K562 (cell line): ENCODE measurements around the gene MATN4.
A peak's percentile ranks its signal among the peaks of the same experiment; 100 is the strongest.

Experiments
- CREB1 ChIP-seq, 2 experiments: sonication (generic) in 1 of 2; formaldehyde crosslinking in 1 of 2; IDR thresholded peaks; 2 replicates each; pipeline versions ENCODE4 v1.6.1 to v1.8.0; 2012 to 2022; ENCODE audit warnings: inconsistent platforms in 1 of 2, mild to moderate bottlenecking in 1 of 2, missing genetic modification reagents in 1 of 2, moderate library complexity in 1 of 2
- DDX20 ChIP-seq: fragments of 450-650 bp; IDR thresholded peaks from 2 replicates; pipeline ENCODE4 v1.6.1; 2016; ENCODE audit warnings: missing genetic modification characterization, low read depth, mild to moderate bottlenecking, missing compliant biosample characterization, moderate library complexity
- ILK ChIP-seq: fragments of 450-650 bp; IDR thresholded peaks from 2 replicates; pipeline ENCODE4 v1.6.1; 2016; ENCODE audit warnings: missing genetic modification characterization, low read depth, mild to moderate bottlenecking, missing compliant biosample characterization, moderate library complexity, borderline replicate concordance
- JUNB ChIP-seq: fragments of 450-650 bp; formaldehyde crosslinking; conservative IDR thresholded peaks from 2 replicates; pipeline ENCODE4 v1.4.0; 2020; ENCODE audit warnings: mild to moderate bottlenecking
- RAD21 ChIP-seq, 2 experiments: fragments of 250-450 bp in 1 of 2; fragments of 450-650 bp in 1 of 2; sonication (Bioruptor Pico) in 1 of 2; formaldehyde crosslinking in 1 of 2; IDR thresholded peaks in 1 of 2; conservative IDR thresholded peaks in 1 of 2; 2 replicates each; pipeline versions ENCODE4 v1.4.0 to v1.8.0; 2020 to 2022; ENCODE audit warnings: mild to moderate bottlenecking in 2 of 2, moderate library complexity in 1 of 2
- TEAD4 ChIP-seq, 2 experiments: sonication (generic) in 1 of 2; formaldehyde crosslinking in 1 of 2; IDR thresholded peaks; 2 replicates each; pipeline versions ENCODE4 v1.6.1 to v1.8.0; 2012 to 2022; ENCODE audit warnings: borderline replicate concordance in 1 of 2, inconsistent platforms in 1 of 2, low read length in 1 of 2, mild to moderate bottlenecking in 1 of 2, missing genetic modification reagents in 1 of 2
- TF ChIP-seq, protein P1 (sequence below): sonication (generic); formaldehyde crosslinking; IDR thresholded peaks from 2 replicates; pipeline ENCODE4 v1.8.1; 2023; ENCODE audit warnings: missing genetic modification reagents, mild to moderate bottlenecking, borderline replicate concordance
- TF ChIP-seq, protein P2 (sequence below), 3 experiments: IDR thresholded peaks in 2 of 3; conservative IDR thresholded peaks in 1 of 3; 2 replicates each; pipeline ENCODE4 v1.5.1; 2011 to 2012; ENCODE audit warnings: low read length in 3 of 3, mild to moderate bottlenecking in 3 of 3, control low read depth in 2 of 3, improper control_type of control experiment in 1 of 3, inconsistent platforms in 1 of 3, low read depth in 1 of 3, mixed read lengths in 1 of 3, moderate library complexity in 1 of 3; ENCODE audit not compliant: insufficient read depth in 2 of 3
- TF ChIP-seq, protein P3 (sequence below): fragments of 450-650 bp; IDR thresholded peaks from 2 replicates; pipeline ENCODE4 v1.6.1; 2017; ENCODE audit warnings: mild to moderate bottlenecking, moderate library complexity
- TF ChIP-seq, protein P4 (sequence below): sonication (generic); formaldehyde crosslinking; IDR thresholded peaks from 2 replicates; pipeline ENCODE4 v1.8.0; 2023; ENCODE audit warnings: mild to moderate bottlenecking, missing genetic modification reagents
- TF ChIP-seq, protein P5 (sequence below): fragments of 250-450 bp; sonication (Bioruptor Pico); IDR thresholded peaks from 2 replicates; pipeline ENCODE4 v1.5.0; 2020; ENCODE audit warnings: mild to moderate bottlenecking, borderline replicate concordance

DNA sequence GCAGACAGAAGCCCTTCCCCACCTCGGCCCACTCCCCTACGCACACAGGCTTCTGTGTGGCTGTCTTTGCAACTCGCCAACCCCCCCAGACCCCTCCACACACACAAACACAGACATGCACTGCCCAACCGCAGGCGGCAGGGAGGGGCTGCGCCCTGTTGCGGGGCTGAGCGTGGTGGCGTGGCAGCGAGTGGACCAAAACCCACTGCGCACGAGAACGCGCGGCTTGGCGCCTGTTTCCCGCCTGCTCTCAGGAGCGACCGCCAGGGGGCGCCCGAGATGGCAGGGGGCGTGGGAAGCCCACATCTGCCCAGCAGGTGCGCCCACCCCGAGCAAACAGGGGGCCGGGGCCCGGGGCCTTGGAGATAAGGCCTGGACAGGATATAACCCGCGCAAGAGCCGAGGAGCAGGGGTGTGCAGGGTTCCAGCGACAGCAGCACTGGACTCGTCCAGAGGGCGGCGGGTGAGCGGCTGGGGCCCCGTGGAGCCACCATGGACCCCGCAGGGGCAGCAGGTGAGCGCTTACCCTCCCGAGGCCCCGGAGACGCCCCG, 1.6 kb downstream of the MATN4 start, which contains the start of gene RBPJL:
- TF ChIP-seq, protein P1, sequence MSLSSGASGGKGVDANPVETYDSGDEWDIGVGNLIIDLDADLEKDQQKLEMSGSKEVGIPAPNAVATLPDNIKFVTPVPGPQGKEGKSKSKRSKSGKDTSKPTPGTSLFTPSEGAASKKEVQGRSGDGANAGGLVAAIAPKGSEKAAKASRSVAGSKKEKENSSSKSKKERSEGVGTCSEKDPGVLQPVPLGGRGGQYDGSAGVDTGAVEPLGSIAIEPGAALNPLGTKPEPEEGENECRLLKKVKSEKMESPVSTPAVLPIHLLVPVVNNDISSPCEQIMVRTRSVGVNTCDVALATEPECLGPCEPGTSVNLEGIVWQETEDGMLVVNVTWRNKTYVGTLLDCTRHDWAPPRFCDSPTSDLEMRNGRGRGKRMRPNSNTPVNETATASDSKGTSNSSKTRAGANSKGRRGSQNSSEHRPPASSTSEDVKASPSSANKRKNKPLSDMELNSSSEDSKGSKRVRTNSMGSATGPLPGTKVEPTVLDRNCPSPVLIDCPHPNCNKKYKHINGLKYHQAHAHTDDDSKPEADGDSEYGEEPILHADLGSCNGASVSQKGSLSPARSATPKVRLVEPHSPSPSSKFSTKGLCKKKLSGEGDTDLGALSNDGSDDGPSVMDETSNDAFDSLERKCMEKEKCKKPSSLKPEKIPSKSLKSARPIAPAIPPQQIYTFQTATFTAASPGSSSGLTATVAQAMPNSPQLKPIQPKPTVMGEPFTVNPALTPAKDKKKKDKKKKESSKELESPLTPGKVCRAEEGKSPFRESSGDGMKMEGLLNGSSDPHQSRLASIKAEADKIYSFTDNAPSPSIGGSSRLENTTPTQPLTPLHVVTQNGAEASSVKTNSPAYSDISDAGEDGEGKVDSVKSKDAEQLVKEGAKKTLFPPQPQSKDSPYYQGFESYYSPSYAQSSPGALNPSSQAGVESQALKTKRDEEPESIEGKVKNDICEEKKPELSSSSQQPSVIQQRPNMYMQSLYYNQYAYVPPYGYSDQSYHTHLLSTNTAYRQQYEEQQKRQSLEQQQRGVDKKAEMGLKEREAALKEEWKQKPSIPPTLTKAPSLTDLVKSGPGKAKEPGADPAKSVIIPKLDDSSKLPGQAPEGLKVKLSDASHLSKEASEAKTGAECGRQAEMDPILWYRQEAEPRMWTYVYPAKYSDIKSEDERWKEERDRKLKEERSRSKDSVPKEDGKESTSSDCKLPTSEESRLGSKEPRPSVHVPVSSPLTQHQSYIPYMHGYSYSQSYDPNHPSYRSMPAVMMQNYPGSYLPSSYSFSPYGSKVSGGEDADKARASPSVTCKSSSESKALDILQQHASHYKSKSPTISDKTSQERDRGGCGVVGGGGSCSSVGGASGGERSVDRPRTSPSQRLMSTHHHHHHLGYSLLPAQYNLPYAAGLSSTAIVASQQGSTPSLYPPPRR: no peak
- TF ChIP-seq, protein P2, sequence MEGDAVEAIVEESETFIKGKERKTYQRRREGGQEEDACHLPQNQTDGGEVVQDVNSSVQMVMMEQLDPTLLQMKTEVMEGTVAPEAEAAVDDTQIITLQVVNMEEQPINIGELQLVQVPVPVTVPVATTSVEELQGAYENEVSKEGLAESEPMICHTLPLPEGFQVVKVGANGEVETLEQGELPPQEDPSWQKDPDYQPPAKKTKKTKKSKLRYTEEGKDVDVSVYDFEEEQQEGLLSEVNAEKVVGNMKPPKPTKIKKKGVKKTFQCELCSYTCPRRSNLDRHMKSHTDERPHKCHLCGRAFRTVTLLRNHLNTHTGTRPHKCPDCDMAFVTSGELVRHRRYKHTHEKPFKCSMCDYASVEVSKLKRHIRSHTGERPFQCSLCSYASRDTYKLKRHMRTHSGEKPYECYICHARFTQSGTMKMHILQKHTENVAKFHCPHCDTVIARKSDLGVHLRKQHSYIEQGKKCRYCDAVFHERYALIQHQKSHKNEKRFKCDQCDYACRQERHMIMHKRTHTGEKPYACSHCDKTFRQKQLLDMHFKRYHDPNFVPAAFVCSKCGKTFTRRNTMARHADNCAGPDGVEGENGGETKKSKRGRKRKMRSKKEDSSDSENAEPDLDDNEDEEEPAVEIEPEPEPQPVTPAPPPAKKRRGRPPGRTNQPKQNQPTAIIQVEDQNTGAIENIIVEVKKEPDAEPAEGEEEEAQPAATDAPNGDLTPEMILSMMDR (IDR thresholded peaks at IDR 0.05 in 2 of 3, conservative IDR thresholded peaks at IDR 0.05 in 1 of 3; ENCODE audit: insufficient read depth in 2 of 3, low read depth in 1 of 3, low read length in 3 of 3): peak; percentile 75 to 94 (median 87)
- no peak for TF ChIP-seq JUNB (CRISPR knock-in tag)
- no peak for TF ChIP-seq TEAD4 (IDR thresholded peaks at IDR 0.05; ENCODE audit: low read length)
- no peak for TF ChIP-seq TEAD4 (CRISPR knock-in tag; IDR thresholded peaks at IDR 0.05; ENCODE audit: borderline replicate concordance)
- TF ChIP-seq, protein P3, sequence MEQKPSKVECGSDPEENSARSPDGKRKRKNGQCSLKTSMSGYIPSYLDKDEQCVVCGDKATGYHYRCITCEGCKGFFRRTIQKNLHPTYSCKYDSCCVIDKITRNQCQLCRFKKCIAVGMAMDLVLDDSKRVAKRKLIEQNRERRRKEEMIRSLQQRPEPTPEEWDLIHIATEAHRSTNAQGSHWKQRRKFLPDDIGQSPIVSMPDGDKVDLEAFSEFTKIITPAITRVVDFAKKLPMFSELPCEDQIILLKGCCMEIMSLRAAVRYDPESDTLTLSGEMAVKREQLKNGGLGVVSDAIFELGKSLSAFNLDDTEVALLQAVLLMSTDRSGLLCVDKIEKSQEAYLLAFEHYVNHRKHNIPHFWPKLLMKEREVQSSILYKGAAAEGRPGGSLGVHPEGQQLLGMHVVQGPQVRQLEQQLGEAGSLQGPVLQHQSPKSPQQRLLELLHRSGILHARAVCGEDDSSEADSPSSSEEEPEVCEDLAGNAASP: no peak
- TF ChIP-seq, protein P4, sequence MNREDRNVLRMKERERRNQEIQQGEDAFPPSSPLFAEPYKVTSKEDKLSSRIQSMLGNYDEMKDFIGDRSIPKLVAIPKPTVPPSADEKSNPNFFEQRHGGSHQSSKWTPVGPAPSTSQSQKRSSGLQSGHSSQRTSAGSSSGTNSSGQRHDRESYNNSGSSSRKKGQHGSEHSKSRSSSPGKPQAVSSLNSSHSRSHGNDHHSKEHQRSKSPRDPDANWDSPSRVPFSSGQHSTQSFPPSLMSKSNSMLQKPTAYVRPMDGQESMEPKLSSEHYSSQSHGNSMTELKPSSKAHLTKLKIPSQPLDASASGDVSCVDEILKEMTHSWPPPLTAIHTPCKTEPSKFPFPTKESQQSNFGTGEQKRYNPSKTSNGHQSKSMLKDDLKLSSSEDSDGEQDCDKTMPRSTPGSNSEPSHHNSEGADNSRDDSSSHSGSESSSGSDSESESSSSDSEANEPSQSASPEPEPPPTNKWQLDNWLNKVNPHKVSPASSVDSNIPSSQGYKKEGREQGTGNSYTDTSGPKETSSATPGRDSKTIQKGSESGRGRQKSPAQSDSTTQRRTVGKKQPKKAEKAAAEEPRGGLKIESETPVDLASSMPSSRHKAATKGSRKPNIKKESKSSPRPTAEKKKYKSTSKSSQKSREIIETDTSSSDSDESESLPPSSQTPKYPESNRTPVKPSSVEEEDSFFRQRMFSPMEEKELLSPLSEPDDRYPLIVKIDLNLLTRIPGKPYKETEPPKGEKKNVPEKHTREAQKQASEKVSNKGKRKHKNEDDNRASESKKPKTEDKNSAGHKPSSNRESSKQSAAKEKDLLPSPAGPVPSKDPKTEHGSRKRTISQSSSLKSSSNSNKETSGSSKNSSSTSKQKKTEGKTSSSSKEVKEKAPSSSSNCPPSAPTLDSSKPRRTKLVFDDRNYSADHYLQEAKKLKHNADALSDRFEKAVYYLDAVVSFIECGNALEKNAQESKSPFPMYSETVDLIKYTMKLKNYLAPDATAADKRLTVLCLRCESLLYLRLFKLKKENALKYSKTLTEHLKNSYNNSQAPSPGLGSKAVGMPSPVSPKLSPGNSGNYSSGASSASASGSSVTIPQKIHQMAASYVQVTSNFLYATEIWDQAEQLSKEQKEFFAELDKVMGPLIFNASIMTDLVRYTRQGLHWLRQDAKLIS: no peak
- peak in 1 of 2 experiments; percentile 39; a peak in 2 of 4 replicates for TF ChIP-seq RAD21 (CRISPR knock-in tag; conservative IDR thresholded peaks at IDR 0.05 in 1 of 2, IDR thresholded peaks at IDR 0.05 in 1 of 2)
- no peak for TF ChIP-seq DDX20
- no peak for TF ChIP-seq ILK
- TF ChIP-seq, protein P5, sequence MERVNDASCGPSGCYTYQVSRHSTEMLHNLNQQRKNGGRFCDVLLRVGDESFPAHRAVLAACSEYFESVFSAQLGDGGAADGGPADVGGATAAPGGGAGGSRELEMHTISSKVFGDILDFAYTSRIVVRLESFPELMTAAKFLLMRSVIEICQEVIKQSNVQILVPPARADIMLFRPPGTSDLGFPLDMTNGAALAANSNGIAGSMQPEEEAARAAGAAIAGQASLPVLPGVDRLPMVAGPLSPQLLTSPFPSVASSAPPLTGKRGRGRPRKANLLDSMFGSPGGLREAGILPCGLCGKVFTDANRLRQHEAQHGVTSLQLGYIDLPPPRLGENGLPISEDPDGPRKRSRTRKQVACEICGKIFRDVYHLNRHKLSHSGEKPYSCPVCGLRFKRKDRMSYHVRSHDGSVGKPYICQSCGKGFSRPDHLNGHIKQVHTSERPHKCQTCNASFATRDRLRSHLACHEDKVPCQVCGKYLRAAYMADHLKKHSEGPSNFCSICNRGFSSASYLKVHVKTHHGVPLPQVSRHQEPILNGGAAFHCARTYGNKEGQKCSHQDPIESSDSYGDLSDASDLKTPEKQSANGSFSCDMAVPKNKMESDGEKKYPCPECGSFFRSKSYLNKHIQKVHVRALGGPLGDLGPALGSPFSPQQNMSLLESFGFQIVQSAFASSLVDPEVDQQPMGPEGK (CRISPR knock-in tag): no peak
- no peak for TF ChIP-seq CREB1 (IDR thresholded peaks at IDR 0.05)
- no peak for TF ChIP-seq CREB1 (CRISPR knock-in tag; IDR thresholded peaks at IDR 0.05)
